ENCODE results near the gene RAB10. TPM values are rescaled to one million over a fixed set of nuclear protein-coding genes. Genes with fewer than 3 reads are reported as not detected.

RAB10 gene
- total and polyA plus RNA-seq, 9 of the 15 experiments (the other 6 are each of a cell fraction or from before 2014, with no cell fraction given): 25.1 to 214 (median 157) TPM

DNA sequence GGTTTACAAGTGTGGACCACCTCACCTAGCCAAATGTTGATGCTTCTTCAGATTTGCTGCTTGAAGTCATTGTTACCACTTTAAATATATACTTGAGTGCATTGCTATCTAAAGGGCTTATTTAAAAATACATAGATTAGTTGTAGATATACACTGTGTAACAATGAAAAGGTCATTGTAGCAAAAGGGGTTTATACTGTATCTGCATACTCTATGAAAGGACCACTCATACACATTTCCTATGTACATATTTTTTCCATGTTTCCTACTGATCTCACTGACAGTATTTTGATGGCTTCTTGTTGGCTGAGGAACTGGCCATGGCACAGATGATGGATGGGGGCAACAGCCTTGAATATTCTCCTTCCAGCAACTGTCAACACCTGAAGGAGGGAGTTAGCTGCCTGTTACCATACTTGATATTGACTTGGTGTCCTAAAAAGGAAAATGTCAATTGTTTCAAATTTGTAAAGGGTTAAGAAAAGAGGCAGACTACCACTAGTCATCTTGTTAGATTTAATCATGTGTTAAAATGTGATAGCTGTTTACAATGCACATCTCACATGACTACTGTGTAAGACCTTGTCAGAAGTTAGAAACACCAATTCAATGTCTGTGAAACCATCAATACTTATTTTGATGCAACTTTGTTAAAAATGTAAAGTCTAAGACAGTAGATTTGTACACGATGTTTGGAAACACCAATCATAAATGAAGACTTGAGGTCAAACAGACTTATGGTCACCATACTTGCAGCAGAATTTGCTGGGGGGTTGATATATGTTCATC, 33.5 kb downstream of the RAB10 start (continued):
- TF ChIP-seq, protein P1, sequence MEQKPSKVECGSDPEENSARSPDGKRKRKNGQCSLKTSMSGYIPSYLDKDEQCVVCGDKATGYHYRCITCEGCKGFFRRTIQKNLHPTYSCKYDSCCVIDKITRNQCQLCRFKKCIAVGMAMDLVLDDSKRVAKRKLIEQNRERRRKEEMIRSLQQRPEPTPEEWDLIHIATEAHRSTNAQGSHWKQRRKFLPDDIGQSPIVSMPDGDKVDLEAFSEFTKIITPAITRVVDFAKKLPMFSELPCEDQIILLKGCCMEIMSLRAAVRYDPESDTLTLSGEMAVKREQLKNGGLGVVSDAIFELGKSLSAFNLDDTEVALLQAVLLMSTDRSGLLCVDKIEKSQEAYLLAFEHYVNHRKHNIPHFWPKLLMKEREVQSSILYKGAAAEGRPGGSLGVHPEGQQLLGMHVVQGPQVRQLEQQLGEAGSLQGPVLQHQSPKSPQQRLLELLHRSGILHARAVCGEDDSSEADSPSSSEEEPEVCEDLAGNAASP (IDR thresholded peaks at IDR 0.05): no peak
- TF ChIP-seq KLF13 (tag; IDR thresholded peaks at IDR 0.05; ENCODE audit: borderline replicate concordance, low read depth): no peak
- TF ChIP-seq ZNF431 (CRISPR knock-in tag; IDR thresholded peaks at IDR 0.05): no peak
- TF ChIP-seq NR1H2 (CRISPR knock-in tag; IDR thresholded peaks at IDR 0.05): no peak
- TF ChIP-seq RHOXF2B (CRISPR knock-in tag; conservative IDR thresholded peaks at IDR 0.05): no peak
- TF ChIP-seq BHLHE40 (IDR thresholded peaks at IDR 0.05; ENCODE audit: low read length): no peak
- TF ChIP-seq ZNF586 (CRISPR knock-in tag; conservative IDR thresholded peaks at IDR 0.05): no peak
- TF ChIP-seq SOX6 (IDR thresholded peaks at IDR 0.05): peak; percentile 49
- no peak for TF ChIP-seq CBX1 (IDR thresholded peaks at IDR 0.05; ENCODE audit: low read depth)
- TF ChIP-seq JUNB (CRISPR knock-in tag; conservative IDR thresholded peaks at IDR 0.05): no peak
- TF ChIP-seq, protein P2, sequence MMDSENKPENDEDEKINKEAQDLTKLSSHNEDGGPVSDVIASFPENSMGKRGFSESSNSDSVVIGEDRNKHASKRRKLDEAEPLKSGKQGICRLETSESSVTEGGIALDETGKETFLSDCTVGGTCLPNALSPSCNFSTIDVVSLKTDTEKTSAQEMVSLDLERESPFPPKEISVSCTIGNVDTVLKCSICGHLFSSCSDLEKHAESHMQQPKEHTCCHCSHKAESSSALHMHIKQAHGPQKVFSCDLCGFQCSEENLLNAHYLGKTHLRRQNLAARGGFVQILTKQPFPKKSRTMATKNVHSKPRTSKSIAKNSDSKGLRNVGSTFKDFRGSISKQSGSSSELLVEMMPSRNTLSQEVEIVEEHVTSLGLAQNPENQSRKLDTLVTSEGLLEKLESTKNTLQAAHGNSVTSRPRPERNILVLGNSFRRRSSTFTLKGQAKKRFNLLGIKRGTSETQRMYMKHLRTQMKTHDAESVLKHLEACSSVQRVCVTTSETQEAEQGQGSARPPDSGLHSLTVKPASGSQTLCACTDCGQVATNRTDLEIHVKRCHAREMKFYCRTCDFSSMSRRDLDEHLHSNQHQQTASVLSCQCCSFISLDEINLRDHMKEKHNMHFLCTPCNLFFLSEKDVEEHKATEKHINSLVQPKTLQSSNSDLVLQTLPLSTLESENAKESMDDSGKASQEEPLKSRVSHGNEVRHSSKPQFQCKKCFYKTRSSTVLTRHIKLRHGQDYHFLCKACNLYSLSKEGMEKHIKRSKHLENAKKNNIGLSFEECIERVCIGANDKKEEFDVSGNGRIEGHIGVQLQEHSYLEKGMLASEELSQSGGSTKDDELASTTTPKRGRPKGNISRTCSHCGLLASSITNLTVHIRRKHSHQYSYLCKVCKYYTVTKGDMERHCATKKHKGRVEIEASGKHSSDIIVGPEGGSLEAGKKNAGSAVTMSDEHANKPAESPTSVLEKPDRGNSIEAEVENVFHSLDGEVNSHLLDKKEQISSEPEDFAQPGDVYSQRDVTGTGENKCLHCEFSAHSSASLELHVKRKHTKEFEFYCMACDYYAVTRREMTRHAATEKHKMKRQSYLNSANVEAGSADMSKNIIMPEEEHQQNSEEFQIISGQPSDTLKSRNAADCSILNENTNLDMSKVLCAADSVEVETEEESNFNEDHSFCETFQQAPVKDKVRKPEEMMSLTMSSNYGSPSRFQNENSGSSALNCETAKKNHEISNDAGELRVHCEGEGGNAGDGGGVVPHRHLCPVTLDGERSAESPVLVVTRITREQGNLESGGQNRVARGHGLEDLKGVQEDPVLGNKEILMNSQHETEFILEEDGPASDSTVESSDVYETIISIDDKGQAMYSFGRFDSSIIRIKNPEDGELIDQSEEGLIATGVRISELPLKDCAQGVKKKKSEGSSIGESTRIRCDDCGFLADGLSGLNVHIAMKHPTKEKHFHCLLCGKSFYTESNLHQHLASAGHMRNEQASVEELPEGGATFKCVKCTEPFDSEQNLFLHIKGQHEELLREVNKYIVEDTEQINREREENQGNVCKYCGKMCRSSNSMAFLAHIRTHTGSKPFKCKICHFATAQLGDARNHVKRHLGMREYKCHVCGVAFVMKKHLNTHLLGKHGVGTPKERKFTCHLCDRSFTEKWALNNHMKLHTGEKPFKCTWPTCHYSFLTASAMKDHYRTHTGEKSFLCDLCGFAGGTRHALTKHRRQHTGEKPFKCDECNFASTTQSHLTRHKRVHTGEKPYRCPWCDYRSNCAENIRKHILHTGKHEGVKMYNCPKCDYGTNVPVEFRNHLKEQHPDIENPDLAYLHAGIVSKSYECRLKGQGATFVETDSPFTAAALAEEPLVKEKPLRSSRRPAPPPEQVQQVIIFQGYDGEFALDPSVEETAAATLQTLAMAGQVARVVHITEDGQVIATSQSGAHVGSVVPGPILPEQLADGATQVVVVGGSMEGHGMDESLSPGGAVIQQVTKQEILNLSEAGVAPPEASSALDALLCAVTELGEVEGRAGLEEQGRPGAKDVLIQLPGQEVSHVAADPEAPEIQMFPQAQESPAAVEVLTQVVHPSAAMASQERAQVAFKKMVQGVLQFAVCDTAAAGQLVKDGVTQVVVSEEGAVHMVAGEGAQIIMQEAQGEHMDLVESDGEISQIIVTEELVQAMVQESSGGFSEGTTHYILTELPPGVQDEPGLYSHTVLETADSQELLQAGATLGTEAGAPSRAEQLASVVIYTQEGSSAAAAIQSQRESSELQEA (IDR thresholded peaks at IDR 0.05; ENCODE audit: low read depth): no peak
- no peak for TF ChIP-seq PML (IDR thresholded peaks at IDR 0.05; ENCODE audit: low read length)
- no peak for TF ChIP-seq YBX1 (IDR thresholded peaks at IDR 0.05)
- no peak for TF ChIP-seq ZNF165 (CRISPR knock-in tag; IDR thresholded peaks at IDR 0.05; ENCODE audit: borderline replicate concordance)
- TF ChIP-seq, protein P3, sequence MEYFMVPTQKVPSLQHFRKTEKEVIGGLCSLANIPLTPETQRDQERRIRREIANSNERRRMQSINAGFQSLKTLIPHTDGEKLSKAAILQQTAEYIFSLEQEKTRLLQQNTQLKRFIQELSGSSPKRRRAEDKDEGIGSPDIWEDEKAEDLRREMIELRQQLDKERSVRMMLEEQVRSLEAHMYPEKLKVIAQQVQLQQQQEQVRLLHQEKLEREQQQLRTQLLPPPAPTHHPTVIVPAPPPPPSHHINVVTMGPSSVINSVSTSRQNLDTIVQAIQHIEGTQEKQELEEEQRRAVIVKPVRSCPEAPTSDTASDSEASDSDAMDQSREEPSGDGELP (CRISPR knock-in tag; IDR thresholded peaks at IDR 0.05; ENCODE audit: borderline replicate concordance): no peak
- TF ChIP-seq RBM39 (optimal IDR thresholded peaks at IDR 0.05; ENCODE audit: low read depth, low read length): no peak
- TF ChIP-seq, protein P4, sequence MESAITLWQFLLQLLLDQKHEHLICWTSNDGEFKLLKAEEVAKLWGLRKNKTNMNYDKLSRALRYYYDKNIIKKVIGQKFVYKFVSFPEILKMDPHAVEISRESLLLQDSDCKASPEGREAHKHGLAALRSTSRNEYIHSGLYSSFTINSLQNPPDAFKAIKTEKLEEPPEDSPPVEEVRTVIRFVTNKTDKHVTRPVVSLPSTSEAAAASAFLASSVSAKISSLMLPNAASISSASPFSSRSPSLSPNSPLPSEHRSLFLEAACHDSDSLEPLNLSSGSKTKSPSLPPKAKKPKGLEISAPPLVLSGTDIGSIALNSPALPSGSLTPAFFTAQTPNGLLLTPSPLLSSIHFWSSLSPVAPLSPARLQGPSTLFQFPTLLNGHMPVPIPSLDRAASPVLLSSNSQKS (CRISPR knock-in tag; IDR thresholded peaks at IDR 0.05): no peak
- TF ChIP-seq RFX1 (IDR thresholded peaks at IDR 0.05): no peak
